K562 (cell line): ENCODE measurements around the gene PCSK7. TPM values are rescaled to one million over a fixed set of nuclear protein-coding genes. Genes with fewer than 3 reads are reported as not detected.
A peak's percentile ranks its signal among the peaks of the same experiment; 100 is the strongest.

Source experiments
- CBFA2T3 ChIP-seq: fragments of 450-650 bp; IDR thresholded peaks from 2 replicates; pipeline ENCODE4 v1.6.1; 2017
- CBX3 ChIP-seq, 2 experiments: IDR thresholded peaks; 1 replicate in 1 of 2; 2 replicates in 1 of 2; pipeline ENCODE4 v1.6.1; 2012; ENCODE audit warnings: inconsistent platforms in 2 of 2, low read length in 2 of 2, borderline replicate concordance in 1 of 2, control low read depth in 1 of 2
- ETV5 ChIP-seq: sonication (generic); formaldehyde crosslinking; IDR thresholded peaks from 2 replicates; pipeline ENCODE4 v1.4.0; 2020; ENCODE audit warnings: low read depth, mild to moderate bottlenecking, missing genetic modification reagents
- FOSL1 ChIP-seq: fragments of 200-800 bp; sonication (Bioruptor generic); conservative IDR thresholded peaks from 2 replicates; pipeline ENCODE4 v1.6.1; 2016; ENCODE audit warnings: missing genetic modification characterization, missing compliant biosample characterization
- FOXJ2 ChIP-seq: fragments of 200-800 bp; sonication (Bioruptor generic); IDR thresholded peaks from 2 replicates; pipeline ENCODE4 v1.6.1; 2016; ENCODE audit warnings: missing genetic modification characterization, missing compliant biosample characterization
- HDAC1 ChIP-seq, 2 experiments: fragments of 450-650 bp; IDR thresholded peaks; 2 replicates each; pipeline ENCODE4 v1.6.1; 2016 to 2017; ENCODE audit warnings: inconsistent platforms in 1 of 2, mild to moderate bottlenecking in 1 of 2, moderate library complexity in 1 of 2
- HSF4 ChIP-seq: fragments of 250-450 bp; sonication (Bioruptor Pico); IDR thresholded peaks from 2 replicates; pipeline ENCODE4 v2.1.2; 2022; ENCODE audit warnings: mild to moderate bottlenecking, moderate library complexity, borderline replicate concordance
- KLF1 ChIP-seq: fragments of 450-650 bp; IDR thresholded peaks from 2 replicates; pipeline ENCODE4 v1.6.1; 2016; ENCODE audit warnings: missing genetic modification characterization, missing compliant biosample characterization
- MEIS2 ChIP-seq: fragments of 450-650 bp; IDR thresholded peaks from 2 replicates; pipeline ENCODE4 v1.6.1; 2014; ENCODE audit warnings: mild to moderate bottlenecking; ENCODE audit not compliant: partially characterized antibody
- MTA1 ChIP-seq: fragments of 450-650 bp; IDR thresholded peaks from 2 replicates; pipeline ENCODE4 v1.6.1; 2017; ENCODE audit warnings: borderline replicate concordance
- NCOR1 ChIP-seq: fragments of 450-650 bp; IDR thresholded peaks from 2 replicates; pipeline ENCODE4 v1.6.1; 2016; ENCODE audit warnings: mild to moderate bottlenecking, moderate library complexity
- RCOR1 ChIP-seq, 2 experiments: IDR thresholded peaks; 2 replicates each; pipeline ENCODE4 v1.6.1; 2012; ENCODE audit warnings: low read depth in 2 of 2, low read length in 2 of 2, borderline replicate concordance in 1 of 2, improper control_type of control experiment in 1 of 2
- SMARCA4 ChIP-seq: fragments of 450-650 bp; IDR thresholded peaks from 2 replicates; pipeline ENCODE4 v1.6.1; 2016
- SMARCE1 ChIP-seq: fragments of 450-650 bp; IDR thresholded peaks from 2 replicates; pipeline ENCODE4 v1.7.1; 2016; ENCODE audit warnings: mild to moderate bottlenecking
- ZNF41 ChIP-seq: fragments of 250-450 bp; sonication (Bioruptor Pico); conservative IDR thresholded peaks from 2 replicates; pipeline ENCODE4 v1.4.0; 2020; ENCODE audit warnings: mild to moderate bottlenecking
- polyA plus RNA-seq, 8 experiments: library from polyadenylated mRNA; depleted of rRNA in 4 of 8; stranded (reverse) in 5 of 8; unstranded in 3 of 8; fragments of >200 nt; fragmentation: Nextera tagmentation in 2 of 8; fragmentation: Illumina TruSeq in 1 of 8; extraction: Ambion mirVana in 2 of 8; extraction: Trizol in 1 of 8; gene quantifications; 2 replicates each; pipeline versions ENCODE4 v1.2.1 to v1.2.3, GENCODE V29; 2011 to 2014; ENCODE audit warnings: inconsistent platforms in 1 of 8, missing spikeins in 1 of 8
- total RNA-seq, 7 experiments: library from RNA; depleted of rRNA in 6 of 7; stranded (reverse); fragments of >200 nt in 6 of 7; fragmentation: Illumina TruSeq in 2 of 7; extraction: Trizol in 2 of 7; gene quantifications; 2 replicates each; pipeline versions ENCODE4 v1.2.1 to v1.2.3, GENCODE V29; 2011 to 2021; ENCODE audit warnings: low replicate concordance in 1 of 7
- TF ChIP-seq, protein P1 (sequence below), 2 experiments: fragments of 450-650 bp; conservative IDR thresholded peaks; 2 replicates each; pipeline ENCODE4 v1.6.1; 2017; ENCODE audit warnings: mild to moderate bottlenecking in 2 of 2, moderate library complexity in 2 of 2
- TF ChIP-seq, protein P2 (sequence below): fragments of 200-800 bp; sonication (Bioruptor generic); IDR thresholded peaks from 2 replicates; pipeline ENCODE4 v1.6.1; 2017; ENCODE audit warnings: missing genetic modification characterization, missing compliant biosample characterization
- TF ChIP-seq, protein P3 (sequence below): fragments of 450-650 bp; IDR thresholded peaks from 2 replicates; pipeline ENCODE4 v1.6.1; 2017; ENCODE audit warnings: antibody characterized with exemption, mild to moderate bottlenecking
- TF ChIP-seq, protein P4 (sequence below): sonication (generic); formaldehyde crosslinking; IDR thresholded peaks from 2 replicates; pipeline ENCODE4 v1.8.0; 2022; ENCODE audit warnings: mild to moderate bottlenecking, missing genetic modification reagents

The PCSK7 gene
- total and polyA plus RNA-seq, 9 of the 15 experiments (the other 6 are each of a cell fraction or from before 2014, with no cell fraction given): 3.1 to 29.2 (median 15.6) TPM

DNA sequence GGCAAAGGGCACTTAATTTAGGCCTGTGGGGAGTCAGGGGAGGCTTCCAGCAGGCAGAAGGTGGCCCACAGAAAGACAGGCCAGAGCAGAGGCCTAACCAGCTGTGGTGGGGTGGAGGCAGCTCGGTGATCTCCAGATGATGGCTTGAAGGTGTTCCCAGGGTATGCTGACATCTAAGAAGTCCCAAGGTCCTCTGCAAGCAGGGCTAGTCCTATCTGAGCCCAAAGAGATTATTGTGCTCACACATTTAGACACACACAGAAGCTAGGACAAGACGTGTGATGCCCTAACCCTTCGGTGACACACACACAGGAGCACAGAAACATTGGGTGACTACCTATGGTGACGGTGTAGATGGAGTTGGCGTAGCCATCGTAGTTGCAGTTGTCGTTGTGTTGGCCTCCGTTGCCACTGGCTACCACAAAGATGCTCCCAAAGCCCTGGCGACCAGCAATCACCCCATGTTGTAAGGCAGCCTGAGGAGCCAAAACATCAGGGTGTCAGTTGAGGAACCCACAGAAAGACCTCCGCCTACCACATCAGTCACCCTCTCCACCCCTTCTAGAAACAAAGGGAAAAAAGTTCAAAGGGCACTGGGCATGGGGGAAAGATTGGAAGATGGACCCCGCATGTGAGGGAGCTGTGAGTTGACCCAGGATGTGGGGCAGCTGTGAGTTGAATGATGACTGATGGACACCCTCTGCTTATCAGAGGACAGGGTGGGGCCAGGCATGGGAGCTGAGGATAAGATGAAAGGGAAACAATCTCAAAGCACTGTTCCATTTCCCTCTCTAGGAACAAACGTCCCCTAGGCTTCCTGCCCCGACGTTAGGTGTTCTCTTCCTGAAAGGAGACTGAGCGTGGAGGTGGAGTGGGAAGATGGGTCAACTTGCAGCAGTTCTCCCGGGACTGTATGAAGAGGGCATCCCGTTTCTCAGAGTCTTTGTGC is 7.9 kb downstream of the PCSK7 start (continued):
- TF ChIP-seq, protein P1, sequence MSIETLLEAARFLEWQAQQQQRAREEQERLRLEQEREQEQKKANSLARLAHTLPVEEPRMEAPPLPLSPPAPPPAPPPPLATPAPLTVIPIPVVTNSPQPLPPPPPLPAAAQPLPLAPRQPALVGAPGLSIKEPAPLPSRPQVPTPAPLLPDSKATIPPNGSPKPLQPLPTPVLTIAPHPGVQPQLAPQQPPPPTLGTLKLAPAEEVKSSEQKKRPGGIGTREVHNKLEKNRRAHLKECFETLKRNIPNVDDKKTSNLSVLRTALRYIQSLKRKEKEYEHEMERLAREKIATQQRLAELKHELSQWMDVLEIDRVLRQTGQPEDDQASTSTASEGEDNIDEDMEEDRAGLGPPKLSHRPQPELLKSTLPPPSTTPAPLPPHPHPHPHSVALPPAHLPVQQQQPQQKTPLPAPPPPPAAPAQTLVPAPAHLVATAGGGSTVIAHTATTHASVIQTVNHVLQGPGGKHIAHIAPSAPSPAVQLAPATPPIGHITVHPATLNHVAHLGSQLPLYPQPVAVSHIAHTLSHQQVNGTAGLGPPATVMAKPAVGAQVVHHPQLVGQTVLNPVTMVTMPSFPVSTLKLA (conservative IDR thresholded peaks at IDR 0.05): peak in 1 of 2 experiments; percentile 43; a peak in 2 of 4 replicates
- TF ChIP-seq, protein P2, sequence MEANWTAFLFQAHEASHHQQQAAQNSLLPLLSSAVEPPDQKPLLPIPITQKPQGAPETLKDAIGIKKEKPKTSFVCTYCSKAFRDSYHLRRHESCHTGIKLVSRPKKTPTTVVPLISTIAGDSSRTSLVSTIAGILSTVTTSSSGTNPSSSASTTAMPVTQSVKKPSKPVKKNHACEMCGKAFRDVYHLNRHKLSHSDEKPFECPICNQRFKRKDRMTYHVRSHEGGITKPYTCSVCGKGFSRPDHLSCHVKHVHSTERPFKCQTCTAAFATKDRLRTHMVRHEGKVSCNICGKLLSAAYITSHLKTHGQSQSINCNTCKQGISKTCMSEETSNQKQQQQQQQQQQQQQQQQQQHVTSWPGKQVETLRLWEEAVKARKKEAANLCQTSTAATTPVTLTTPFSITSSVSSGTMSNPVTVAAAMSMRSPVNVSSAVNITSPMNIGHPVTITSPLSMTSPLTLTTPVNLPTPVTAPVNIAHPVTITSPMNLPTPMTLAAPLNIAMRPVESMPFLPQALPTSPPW (CRISPR knock-in tag): peak; percentile 45
- peak; percentile 96 for TF ChIP-seq NCOR1
- no peak for TF ChIP-seq FOXJ2 (tag)
- peak in 1 of 2 experiments; percentile 84; a peak in 2 of 4 replicates for TF ChIP-seq HDAC1 (IDR thresholded peaks at IDR 0.05)
- peak; percentile 46 for TF ChIP-seq FOSL1 (tag)
- TF ChIP-seq SMARCE1: peak; percentile 81
- TF ChIP-seq, protein P3, sequence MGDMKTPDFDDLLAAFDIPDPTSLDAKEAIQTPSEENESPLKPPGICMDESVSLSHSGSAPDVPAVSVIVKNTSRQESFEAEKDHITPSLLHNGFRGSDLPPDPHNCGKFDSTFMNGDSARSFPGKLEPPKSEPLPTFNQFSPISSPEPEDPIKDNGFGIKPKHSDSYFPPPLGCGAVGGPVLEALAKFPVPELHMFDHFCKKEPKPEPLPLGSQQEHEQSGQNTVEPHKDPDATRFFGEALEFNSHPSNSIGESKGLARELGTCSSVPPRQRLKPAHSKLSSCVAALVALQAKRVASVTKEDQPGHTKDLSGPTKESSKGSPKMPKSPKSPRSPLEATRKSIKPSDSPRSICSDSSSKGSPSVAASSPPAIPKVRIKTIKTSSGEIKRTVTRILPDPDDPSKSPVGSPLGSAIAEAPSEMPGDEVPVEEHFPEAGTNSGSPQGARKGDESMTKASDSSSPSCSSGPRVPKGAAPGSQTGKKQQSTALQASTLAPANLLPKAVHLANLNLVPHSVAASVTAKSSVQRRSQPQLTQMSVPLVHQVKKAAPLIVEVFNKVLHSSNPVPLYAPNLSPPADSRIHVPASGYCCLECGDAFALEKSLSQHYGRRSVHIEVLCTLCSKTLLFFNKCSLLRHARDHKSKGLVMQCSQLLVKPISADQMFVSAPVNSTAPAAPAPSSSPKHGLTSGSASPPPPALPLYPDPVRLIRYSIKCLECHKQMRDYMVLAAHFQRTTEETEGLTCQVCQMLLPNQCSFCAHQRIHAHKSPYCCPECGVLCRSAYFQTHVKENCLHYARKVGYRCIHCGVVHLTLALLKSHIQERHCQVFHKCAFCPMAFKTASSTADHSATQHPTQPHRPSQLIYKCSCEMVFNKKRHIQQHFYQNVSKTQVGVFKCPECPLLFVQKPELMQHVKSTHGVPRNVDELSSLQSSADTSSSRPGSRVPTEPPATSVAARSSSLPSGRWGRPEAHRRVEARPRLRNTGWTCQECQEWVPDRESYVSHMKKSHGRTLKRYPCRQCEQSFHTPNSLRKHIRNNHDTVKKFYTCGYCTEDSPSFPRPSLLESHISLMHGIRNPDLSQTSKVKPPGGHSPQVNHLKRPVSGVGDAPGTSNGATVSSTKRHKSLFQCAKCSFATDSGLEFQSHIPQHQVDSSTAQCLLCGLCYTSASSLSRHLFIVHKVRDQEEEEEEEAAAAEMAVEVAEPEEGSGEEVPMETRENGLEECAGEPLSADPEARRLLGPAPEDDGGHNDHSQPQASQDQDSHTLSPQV: peak; percentile 66
- TF ChIP-seq HSF4 (CRISPR knock-in tag): peak; percentile 42; the same call in 1 of the 2 replicates
- peak; percentile 98 for TF ChIP-seq MEIS2
- TF ChIP-seq CBX3 (IDR thresholded peaks at IDR 0.05; ENCODE audit: borderline replicate concordance in 1 of 2, low read length in 2 of 2): peak in 1 of 2 experiments; percentile 13; a peak in 1 of 3 replicates
- TF ChIP-seq, protein P4, sequence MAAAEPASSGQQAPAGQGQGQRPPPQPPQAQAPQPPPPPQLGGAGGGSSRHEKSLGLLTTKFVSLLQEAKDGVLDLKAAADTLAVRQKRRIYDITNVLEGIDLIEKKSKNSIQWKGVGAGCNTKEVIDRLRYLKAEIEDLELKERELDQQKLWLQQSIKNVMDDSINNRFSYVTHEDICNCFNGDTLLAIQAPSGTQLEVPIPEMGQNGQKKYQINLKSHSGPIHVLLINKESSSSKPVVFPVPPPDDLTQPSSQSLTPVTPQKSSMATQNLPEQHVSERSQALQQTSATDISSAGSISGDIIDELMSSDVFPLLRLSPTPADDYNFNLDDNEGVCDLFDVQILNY: 0 out of 2 replicates have a peak, but pooled peaks have one; percentile 39
- TF ChIP-seq KLF1 (tag): peak; percentile 97
- TF ChIP-seq CBFA2T3: peak; percentile 98
- TF ChIP-seq ZNF41 (CRISPR knock-in tag): no peak
- TF ChIP-seq RCOR1 (IDR thresholded peaks at IDR 0.05; ENCODE audit: borderline replicate concordance in 1 of 2, low read depth in 2 of 2, low read length in 2 of 2): peak; percentile 76 to 98; a peak in 3 of 4 replicates
- TF ChIP-seq ETV5 (CRISPR knock-in tag): peak; percentile 72; the same call in 1 of the 2 replicates
- TF ChIP-seq SMARCA4: peak; percentile 93
- 0 out of 2 replicates have a peak, but pooled peaks have one; percentile 21 for TF ChIP-seq MTA1
